Measurements from ENCODE around the gene PNPLA3. TPM values are rescaled to one million over a fixed set of nuclear protein-coding genes. Genes with fewer than 3 reads are reported as not detected.

The PNPLA3 gene
- total and polyA plus RNA-seq, 2 of the 4 experiments (the other 2 are of a cell fraction): 3.6 to 7.5 TPM

DNA sequence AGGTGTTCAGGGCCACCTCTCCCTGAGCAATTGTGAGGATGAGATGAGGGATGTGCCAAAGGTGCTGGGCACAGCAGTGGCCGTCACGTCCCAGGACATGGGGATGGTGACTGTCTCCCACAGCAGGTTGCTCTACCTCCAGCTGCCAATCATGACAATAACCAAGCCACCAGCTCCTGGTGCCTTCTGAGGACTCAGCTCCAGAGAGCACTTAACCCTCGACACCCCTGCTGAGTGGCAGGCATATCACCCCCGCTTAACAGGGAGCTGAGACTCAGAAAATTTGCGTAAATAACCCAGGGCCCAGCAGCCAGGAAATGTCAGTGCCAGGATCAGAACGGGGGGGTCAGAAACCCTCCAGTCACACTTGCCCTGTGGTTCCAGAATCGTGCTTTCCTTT, 23.4 kb upstream of the PNPLA3 start:
- Histone ChIP-seq H4K91ac (ENCODE audit: insufficient read depth, low read depth, low read length) (peak overlapping the region; percentile 70), H2BK120ac (ENCODE audit: low read depth, low read length) (peak overlapping the region; percentile 89), H3K56ac (ENCODE audit: extremely low read depth, insufficient read depth, low read length) (no peak overlapping the region), H3K36me3 (ENCODE audit: control insufficient read depth, insufficient read depth, low read length) (no peaks in the 10 kb centered on the region), H3K27me3 (ENCODE audit: control insufficient read depth, insufficient read depth, low read length) (no peaks in the 10 kb centered on the region), H2BK5ac (ENCODE audit: low read depth, low read length, poor library complexity, severe bottlenecking) (no peak overlapping the region), H4K20me1 (ENCODE audit: insufficient read depth, low read length) (peaks cover 5% of the 10 kb centered on the region; the same call in 1 of the 2 replicates), H2AFZ (replicated peaks; ENCODE audit: low read length, poor library complexity) (peak overlapping the region; percentile 70), H3K23ac (ENCODE audit: low read depth, low read length) (peak overlapping the region; percentile 61; the same call in 1 of the 2 replicates), H2BK15ac (ENCODE audit: low read depth, low read length) (peak overlapping the region; percentile 85; the same call in 2 of the 3 replicates), H3K9ac (ENCODE audit: low read depth, low read length) (no peak overlapping the region), H2AK5ac (ENCODE audit: low read depth, low read length) (peak overlapping the region; percentile 87), H3K79me1 (ENCODE audit: low read depth in 1 of 2, low read length in 2 of 2) (no peaks in the 10 kb centered on the region), H3K4me1 (ENCODE audit: control insufficient read depth, insufficient read depth, low read length) (peaks cover 41% of the 10 kb centered on the region), H3K9me1 (ENCODE audit: insufficient read depth, low read length) (peaks cover 19% of the 10 kb centered on the region), H4K5ac (ENCODE audit: low read depth, low read length) (peak overlapping the region; percentile 66; the same call in 1 of the 2 replicates), H3K14ac (replicated peaks; ENCODE audit: low read depth, low read length) (peak overlapping the region; percentile 29; the same call in 1 of the 2 replicates), H3K4me2 (ENCODE audit: low read depth, low read length) (no peak overlapping the region), H4K8ac (ENCODE audit: low read depth in 2 of 2, low read length in 2 of 2) (no peak overlapping the region; a peak in 2 of 4 replicates), H3K4me3 (ENCODE audit: insufficient read depth, low read depth, low read length) (no peak overlapping the region), H3K18ac (ENCODE audit: low read depth, low read length) (peak overlapping the region; percentile 62; the same call in 1 of the 2 replicates), H2BK20ac (ENCODE audit: low read depth, low read length) (peak overlapping the region; percentile 62), H3K27ac (ENCODE audit: insufficient read depth, low read length) (no peak overlapping the region), H2AK9ac (replicated peaks; ENCODE audit: low read depth, low read length, poor library complexity) (no peak overlapping the region), H3K4ac (ENCODE audit: low read depth, low read length) (peak overlapping the region; percentile 79), H3K9me3 (ENCODE audit: control insufficient read depth, insufficient read depth, low read length) (no peaks in the 10 kb centered on the region)
- in situ Hi-C loops (cut with MboI; ENCODE audit: low sequenced_read_pairs): no loop called here
- intact Hi-C loops (cut with micrococcal nuclease): loop anchor here (5.0 to 10.0 kb wide), 2 partner anchors 47 to 625 kb away; no protein-coding TSS in a partner anchor
- WGBS, 2 experiments (ENCODE audit: extremely low coverage in 2 of 2, insufficient read length in 1 of 2): no CpG with 5 or more reads among the region's 7 CpGs
- no TSS peak for BruUV-seq (replicated peaks)
- no peak for ATAC-seq (ENCODE audit: low read depth)
- TF ChIP-seq NFE2L2 (IDR thresholded peaks at IDR 0.05; ENCODE audit: low read depth, low read length) (no peak), SMC3 (IDR thresholded peaks at IDR 0.05; ENCODE audit: low read depth, low read length) (no peak), MAZ (IDR thresholded peaks at IDR 0.05; ENCODE audit: borderline replicate concordance, low read depth, low read length) (no peak), FOS (IDR thresholded peaks at IDR 0.05; ENCODE audit: low read depth, low read length) (no peak), MAFK (IDR thresholded peaks at IDR 0.05; ENCODE audit: low read depth, low read length) (no peak), CHD1 (IDR thresholded peaks at IDR 0.05; ENCODE audit: low read depth, low read length) (no peak), RFX5 (IDR thresholded peaks at IDR 0.05; ENCODE audit: low read depth, low read length) (no peak), BHLHE40 (IDR thresholded peaks at IDR 0.05; ENCODE audit: low read depth, low read length) (no peak), MXI1 (IDR thresholded peaks at IDR 0.05; ENCODE audit: borderline replicate concordance, low read depth, low read length) (no peak), RCOR1 (IDR thresholded peaks at IDR 0.05; ENCODE audit: insufficient replicate concordance, low read length) (no peak), RAD21 (IDR thresholded peaks at IDR 0.05; ENCODE audit: low read length) (no peak), POLR2A (IDR thresholded peaks at IDR 0.05; ENCODE audit: low read depth, low read length) (no peak)
- TF ChIP-seq, protein P1, sequence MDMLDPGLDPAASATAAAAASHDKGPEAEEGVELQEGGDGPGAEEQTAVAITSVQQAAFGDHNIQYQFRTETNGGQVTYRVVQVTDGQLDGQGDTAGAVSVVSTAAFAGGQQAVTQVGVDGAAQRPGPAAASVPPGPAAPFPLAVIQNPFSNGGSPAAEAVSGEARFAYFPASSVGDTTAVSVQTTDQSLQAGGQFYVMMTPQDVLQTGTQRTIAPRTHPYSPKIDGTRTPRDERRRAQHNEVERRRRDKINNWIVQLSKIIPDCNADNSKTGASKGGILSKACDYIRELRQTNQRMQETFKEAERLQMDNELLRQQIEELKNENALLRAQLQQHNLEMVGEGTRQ (IDR thresholded peaks at IDR 0.05; ENCODE audit: low read depth, low read length): no peak
- TF ChIP-seq, protein P2, sequence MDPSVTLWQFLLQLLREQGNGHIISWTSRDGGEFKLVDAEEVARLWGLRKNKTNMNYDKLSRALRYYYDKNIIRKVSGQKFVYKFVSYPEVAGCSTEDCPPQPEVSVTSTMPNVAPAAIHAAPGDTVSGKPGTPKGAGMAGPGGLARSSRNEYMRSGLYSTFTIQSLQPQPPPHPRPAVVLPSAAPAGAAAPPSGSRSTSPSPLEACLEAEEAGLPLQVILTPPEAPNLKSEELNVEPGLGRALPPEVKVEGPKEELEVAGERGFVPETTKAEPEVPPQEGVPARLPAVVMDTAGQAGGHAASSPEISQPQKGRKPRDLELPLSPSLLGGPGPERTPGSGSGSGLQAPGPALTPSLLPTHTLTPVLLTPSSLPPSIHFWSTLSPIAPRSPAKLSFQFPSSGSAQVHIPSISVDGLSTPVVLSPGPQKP (IDR thresholded peaks at IDR 0.05; ENCODE audit: borderline replicate concordance, low read depth, low read length): no peak
- no peak for DNase-seq
- POLR2A ChIA-PET (ENCODE audit: unreplicated experiment): interaction anchor here (0.6 kb wide), 1 partner anchor 68 kb away, joined by 15 read pairs; no protein-coding TSS in a partner anchor
- CTCF ChIA-PET: no interaction called here
- dilution Hi-C loops (cut with HindIII; ENCODE audit: low sequenced_read_pairs, unreplicated experiment): no loop called here
